Thyroid gland (tissue), 4 donors: ENCODE measurements around the gene HYAL3.

Experiments
- POLR2A ChIP-seq, 2 donors: fragments of 450-650 bp; IDR thresholded peaks; one replicate each; pipeline ENCODE4 v1.6.1; 2017; ENCODE audit warnings: antibody characterized with exemption in 2 of 2, mild to moderate bottlenecking in 2 of 2, moderate library complexity in 1 of 2
- TF ChIP-seq, protein P1 (sequence below), 6 experiments: fragments of 200-600 bp in 3 of 6; fragments of 450-650 bp in 3 of 6; sonication (generic) in 3 of 6; IDR thresholded peaks; one replicate each; pipeline ENCODE4 v1.5.1; 2016 to 2019; ENCODE audit warnings: antibody characterized with exemption in 6 of 6, mild to moderate bottlenecking in 2 of 6, inconsistent platforms in 1 of 6, moderate library complexity in 1 of 6

DNA sequence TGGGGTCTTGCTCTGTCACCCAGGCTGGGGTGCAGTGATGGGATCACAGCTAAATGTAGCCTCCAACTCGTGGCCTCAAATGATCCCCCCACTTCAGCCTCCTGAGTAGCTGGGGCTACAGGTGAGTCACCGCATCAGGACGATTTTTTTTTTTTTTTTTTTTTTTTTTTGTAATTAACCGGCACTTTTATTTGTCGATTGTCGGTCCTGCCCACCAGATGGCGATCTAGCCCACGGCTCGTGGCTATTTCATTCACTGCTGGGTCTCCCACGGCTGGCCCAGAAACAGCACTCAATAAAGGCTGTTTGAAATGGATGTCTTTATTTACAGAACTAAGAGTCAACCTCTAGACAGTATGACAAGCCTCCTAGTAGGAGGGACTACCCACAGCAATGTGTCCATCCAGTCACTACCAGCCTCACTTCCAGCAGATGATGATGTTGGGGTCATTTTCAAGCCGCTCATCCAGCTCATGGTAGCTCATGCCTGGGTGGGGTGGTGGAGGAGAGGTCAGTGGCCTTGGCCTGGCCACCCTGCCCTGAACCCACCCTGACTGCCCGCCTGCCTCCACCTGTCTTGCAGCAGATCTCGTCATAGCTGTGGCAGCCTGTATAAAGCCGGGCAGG lies 48.1 kb upstream of the HYAL3 start:
- TF ChIP-seq, protein P1, sequence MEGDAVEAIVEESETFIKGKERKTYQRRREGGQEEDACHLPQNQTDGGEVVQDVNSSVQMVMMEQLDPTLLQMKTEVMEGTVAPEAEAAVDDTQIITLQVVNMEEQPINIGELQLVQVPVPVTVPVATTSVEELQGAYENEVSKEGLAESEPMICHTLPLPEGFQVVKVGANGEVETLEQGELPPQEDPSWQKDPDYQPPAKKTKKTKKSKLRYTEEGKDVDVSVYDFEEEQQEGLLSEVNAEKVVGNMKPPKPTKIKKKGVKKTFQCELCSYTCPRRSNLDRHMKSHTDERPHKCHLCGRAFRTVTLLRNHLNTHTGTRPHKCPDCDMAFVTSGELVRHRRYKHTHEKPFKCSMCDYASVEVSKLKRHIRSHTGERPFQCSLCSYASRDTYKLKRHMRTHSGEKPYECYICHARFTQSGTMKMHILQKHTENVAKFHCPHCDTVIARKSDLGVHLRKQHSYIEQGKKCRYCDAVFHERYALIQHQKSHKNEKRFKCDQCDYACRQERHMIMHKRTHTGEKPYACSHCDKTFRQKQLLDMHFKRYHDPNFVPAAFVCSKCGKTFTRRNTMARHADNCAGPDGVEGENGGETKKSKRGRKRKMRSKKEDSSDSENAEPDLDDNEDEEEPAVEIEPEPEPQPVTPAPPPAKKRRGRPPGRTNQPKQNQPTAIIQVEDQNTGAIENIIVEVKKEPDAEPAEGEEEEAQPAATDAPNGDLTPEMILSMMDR (IDR thresholded peaks at IDR 0.05): peak in 5 of 6 experiments; percentile 39 to 78 (median 54)
- no peak for TF ChIP-seq POLR2A (IDR thresholded peaks at IDR 0.05)
